Measurements from ENCODE around the gene SPAG16.

Gene SPAG16

GRCh38 chr2:213792045-213792444 lies 507.8 kb downstream of the SPAG16 start:
- TF ChIP-seq CTCF (conservative IDR thresholded peaks at IDR 0.05; ENCODE audit: control insufficient read depth, insufficient read depth, low read depth, low read length), result no peak
- H3K4me3 ChIP-seq (ENCODE audit: control insufficient read depth, low read depth, low read length), result no peak overlapping the region
- DNase-seq (ENCODE audit: low read depth), result no peak

GRCh38 chr2:213806125-213806726 lies 522.0 kb downstream of the SPAG16 start:
- DNase-seq (ENCODE audit: low read depth), result peak; percentile 48
- peak; percentile 24 for TF ChIP-seq CTCF (conservative IDR thresholded peaks at IDR 0.05; ENCODE audit: control insufficient read depth, insufficient read depth, low read depth, low read length)
- H3K4me3 ChIP-seq (ENCODE audit: control insufficient read depth, low read depth, low read length), result no peak overlapping the region

- no peak for DNase-seq (ENCODE audit: low read depth)
- H3K4me3 ChIP-seq (ENCODE audit: control insufficient read depth, low read depth, low read length), result no peak overlapping the region
- TF ChIP-seq CTCF (conservative IDR thresholded peaks at IDR 0.05; ENCODE audit: control insufficient read depth, insufficient read depth, low read depth, low read length), result no peak
These were observed 532.3 kb downstream of the SPAG16 start for GRCh38 chr2:213816583-213816982.

GRCh38 chr2:213818436-213818835 lies 534.2 kb downstream of the SPAG16 start:
- no peak overlapping the region for H3K4me3 ChIP-seq (ENCODE audit: control insufficient read depth, low read depth, low read length)
- TF ChIP-seq CTCF (conservative IDR thresholded peaks at IDR 0.05; ENCODE audit: control insufficient read depth, insufficient read depth, low read depth, low read length), result no peak
- DNase-seq (ENCODE audit: low read depth), result peak; percentile 5

GRCh38 chr2:213834331-213834730 lies 550.1 kb downstream of the SPAG16 start:
- no peak for TF ChIP-seq CTCF (conservative IDR thresholded peaks at IDR 0.05; ENCODE audit: control insufficient read depth, insufficient read depth, low read depth, low read length)
- DNase-seq (ENCODE audit: low read depth), result peak; percentile 95
- no peak overlapping the region for H3K4me3 ChIP-seq (ENCODE audit: control insufficient read depth, low read depth, low read length)

- peak; percentile 69 for DNase-seq (ENCODE audit: low read depth)
- no peak overlapping the region for H3K4me3 ChIP-seq (ENCODE audit: control insufficient read depth, low read depth, low read length)
- no peak for TF ChIP-seq CTCF (conservative IDR thresholded peaks at IDR 0.05; ENCODE audit: control insufficient read depth, insufficient read depth, low read depth, low read length)
These were observed 550.5 kb downstream of the SPAG16 start for GRCh38 chr2:213834746-213835145.

- DNase-seq (ENCODE audit: low read depth), result peak; percentile 22
- no peak for TF ChIP-seq CTCF (conservative IDR thresholded peaks at IDR 0.05; ENCODE audit: control insufficient read depth, insufficient read depth, low read depth, low read length)
These were observed 562.6 kb downstream of the SPAG16 start for GRCh38 chr2:213846856-213847255.

More at GRCh38 chr2:213846856-213847255, 562.6 kb downstream of the SPAG16 start:
- H3K4me3 ChIP-seq (ENCODE audit: control insufficient read depth, low read depth, low read length), result no peak overlapping the region
